ENCODE measurements around the gene CYTH4.

DNA sequence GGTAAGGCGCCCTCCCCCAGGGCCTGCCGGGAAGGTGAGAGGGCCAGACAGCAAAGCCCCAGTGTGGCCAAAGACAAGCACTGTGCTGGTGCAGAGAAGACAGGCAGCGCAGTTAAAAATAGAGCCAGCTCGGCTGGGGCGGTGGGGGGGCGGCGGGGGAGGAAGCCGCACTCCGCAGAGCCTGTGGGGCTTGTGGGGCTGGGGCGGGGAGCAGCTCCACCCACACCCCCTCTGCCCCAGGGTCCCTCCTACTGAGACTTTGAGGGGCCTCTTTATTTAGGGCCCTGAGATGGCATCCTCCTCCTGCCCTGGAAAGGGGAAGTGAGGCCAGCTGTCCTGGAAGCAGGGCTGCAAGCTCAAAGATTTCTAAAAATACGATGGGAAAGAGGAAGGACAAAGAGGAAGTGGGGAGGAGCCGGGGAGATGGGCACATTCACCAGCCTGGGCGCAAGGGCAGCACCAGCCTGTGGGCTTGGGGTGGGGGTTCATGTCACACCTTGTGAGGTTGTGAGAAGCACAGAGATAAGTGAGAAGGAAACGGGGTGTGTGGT lies 2.6 kb downstream of the CYTH4 start:
- TF ChIP-seq POLR2A (IDR thresholded peaks at IDR 0.05), result no peak
- TF ChIP-seq, protein P1, sequence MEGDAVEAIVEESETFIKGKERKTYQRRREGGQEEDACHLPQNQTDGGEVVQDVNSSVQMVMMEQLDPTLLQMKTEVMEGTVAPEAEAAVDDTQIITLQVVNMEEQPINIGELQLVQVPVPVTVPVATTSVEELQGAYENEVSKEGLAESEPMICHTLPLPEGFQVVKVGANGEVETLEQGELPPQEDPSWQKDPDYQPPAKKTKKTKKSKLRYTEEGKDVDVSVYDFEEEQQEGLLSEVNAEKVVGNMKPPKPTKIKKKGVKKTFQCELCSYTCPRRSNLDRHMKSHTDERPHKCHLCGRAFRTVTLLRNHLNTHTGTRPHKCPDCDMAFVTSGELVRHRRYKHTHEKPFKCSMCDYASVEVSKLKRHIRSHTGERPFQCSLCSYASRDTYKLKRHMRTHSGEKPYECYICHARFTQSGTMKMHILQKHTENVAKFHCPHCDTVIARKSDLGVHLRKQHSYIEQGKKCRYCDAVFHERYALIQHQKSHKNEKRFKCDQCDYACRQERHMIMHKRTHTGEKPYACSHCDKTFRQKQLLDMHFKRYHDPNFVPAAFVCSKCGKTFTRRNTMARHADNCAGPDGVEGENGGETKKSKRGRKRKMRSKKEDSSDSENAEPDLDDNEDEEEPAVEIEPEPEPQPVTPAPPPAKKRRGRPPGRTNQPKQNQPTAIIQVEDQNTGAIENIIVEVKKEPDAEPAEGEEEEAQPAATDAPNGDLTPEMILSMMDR (IDR thresholded peaks at IDR 0.05), result no peak

Measured in lower leg skin (tissue), 3 donors.